Measurements from ENCODE around the gene ACTR6.

Gene ACTR6

DNA sequence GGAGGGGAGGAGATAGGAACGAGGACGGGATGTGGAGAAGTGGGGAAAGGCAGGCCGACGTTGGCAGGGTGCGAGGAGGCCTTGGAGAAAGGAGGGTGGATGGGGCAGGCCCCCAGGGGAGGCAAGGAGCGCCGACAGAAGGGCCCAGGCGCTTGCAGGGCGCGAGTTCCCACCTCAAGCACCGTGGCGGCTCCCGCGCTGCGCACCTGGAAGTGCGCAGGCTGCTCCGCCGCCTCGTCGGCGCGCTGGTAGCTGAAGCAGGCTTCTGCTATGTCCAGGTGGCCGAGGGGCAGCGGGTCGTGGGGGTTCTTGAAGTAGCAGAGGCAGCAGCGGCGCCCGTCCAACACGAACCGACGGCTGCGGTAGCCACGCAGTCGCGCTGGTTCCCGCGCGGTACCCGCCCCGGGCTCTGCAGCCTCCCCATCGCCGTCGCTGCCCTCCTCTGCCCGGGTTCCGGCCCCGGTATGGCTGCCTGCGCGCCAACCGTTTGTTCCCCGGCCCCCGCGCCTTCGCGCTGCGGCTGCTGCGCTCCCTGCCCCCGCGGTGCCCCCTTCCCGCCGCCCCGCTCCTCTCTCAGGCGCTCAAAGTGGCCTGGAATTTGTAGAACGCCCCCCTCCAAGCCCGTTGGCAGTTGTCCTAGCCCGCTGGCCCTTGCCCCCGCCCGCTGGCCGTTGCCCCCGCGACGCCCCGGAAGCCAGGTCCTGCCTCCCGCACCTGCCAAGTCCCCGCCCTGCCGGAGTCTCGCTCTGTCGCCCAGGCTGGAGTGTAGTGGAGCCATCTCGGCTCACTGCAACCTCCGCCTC is 1.1 kb upstream of the ACTR6 start:
- H3K27me3 ChIP-seq (ENCODE audit: control insufficient read depth, insufficient read depth, low read length) = no peaks in the 10 kb centered on the region
- peak overlapping the region; percentile 59 for H3K27ac ChIP-seq (ENCODE audit: low read depth, low read length)
- H3K4me1 ChIP-seq (ENCODE audit: control insufficient read depth, insufficient read depth, low read length) = no peaks in the 10 kb centered on the region
- H3K9ac ChIP-seq (ENCODE audit: low read depth, low read length) = peak overlapping the region; percentile 51
- peak overlapping the region; percentile 90 for H3K4me3 ChIP-seq (ENCODE audit: low read depth, low read length)
- peaks cover 14% of the 10 kb centered on the region for H3K36me3 ChIP-seq (ENCODE audit: control insufficient read depth, insufficient read depth, low read length)
- no peaks in the 10 kb centered on the region for H3K9me3 ChIP-seq (ENCODE audit: control insufficient read depth, insufficient read depth, low read length)

DNA sequence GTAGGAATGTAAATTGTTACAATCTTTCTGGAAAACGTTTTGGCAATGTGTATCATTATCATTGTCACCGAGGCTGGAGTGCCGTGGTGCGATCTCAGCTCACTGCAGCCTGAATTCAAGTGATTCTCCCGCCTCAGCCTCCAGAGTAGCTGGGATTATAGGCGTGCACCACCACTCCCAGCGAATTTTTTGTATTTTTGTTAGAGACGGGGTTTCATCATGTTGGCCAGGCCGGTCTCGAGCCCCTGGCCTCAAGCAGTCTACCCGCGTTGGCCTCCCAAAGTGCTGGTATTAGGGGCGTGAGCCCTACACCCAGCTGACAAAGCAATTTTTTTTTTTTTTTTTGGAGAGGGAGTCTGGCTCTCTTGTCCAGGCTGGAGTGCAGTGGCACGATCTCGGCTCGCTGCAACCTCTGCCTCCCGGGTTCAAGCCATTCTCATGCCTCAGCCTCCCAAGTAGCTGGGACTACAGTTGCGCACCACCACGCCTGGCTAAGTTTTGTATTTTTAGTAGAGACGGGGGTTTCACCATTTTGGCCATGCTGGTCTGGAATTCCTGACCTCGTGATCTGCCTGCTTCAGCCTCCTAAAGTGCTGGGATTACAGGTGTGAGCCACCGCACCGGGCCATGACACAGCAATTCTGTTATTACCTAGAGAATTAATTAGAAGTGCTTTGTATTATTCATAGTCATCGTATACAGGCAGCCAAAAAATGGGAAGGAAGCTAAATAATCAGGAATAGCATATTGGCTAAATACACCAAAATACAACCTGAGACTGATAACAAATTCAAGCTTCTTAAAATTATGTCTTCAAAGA is 1.2 kb downstream of the ACTR6 start:
- no peak overlapping the region for H3K27ac ChIP-seq (ENCODE audit: low read depth, low read length)

DNA sequence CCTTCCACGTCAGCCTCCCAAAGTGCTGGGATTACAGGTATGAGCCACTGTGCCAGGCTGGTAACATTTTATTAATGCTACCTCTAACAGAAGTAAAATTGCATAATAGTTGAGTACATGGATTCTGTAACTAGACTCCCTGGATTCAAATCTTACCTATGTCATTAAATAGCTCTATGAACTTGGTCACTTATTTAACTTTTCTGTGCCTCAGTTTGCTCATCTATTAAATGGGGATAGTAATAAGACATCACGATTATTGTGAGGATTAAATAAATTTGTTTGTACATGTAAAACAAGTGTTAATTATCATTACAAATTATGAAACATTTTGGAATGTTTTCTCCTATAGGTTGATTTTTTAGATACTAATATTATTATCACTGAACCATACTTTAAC is 6.7 kb downstream of the ACTR6 start:
- H3K27ac ChIP-seq (ENCODE audit: low read depth, low read length) = no peak overlapping the region
- H3K4me3 ChIP-seq (ENCODE audit: low read depth, low read length) = no peak overlapping the region
- H3K27me3 ChIP-seq (ENCODE audit: control insufficient read depth, insufficient read depth, low read length) = no peaks in the 10 kb centered on the region
- H3K9ac ChIP-seq (ENCODE audit: low read depth, low read length) = no peak overlapping the region
- H3K9me3 ChIP-seq (ENCODE audit: control insufficient read depth, insufficient read depth, low read length) = no peaks in the 10 kb centered on the region
- H3K36me3 ChIP-seq (ENCODE audit: control insufficient read depth, insufficient read depth, low read length) = peaks cover 73% of the 10 kb centered on the region
- H3K4me1 ChIP-seq (ENCODE audit: control insufficient read depth, insufficient read depth, low read length) = no peaks in the 10 kb centered on the region

More for the DNA sequence above, 1.2 kb downstream of the ACTR6 start:
- Histone ChIP-seq H3K9ac (ENCODE audit: low read depth, low read length) (no peak overlapping the region), H3K4me1 (ENCODE audit: control insufficient read depth, insufficient read depth, low read length) (no peaks in the 10 kb centered on the region), H3K4me3 (ENCODE audit: low read depth, low read length) (peak overlapping the region; percentile 90), H3K36me3 (ENCODE audit: control insufficient read depth, insufficient read depth, low read length) (peaks cover 22% of the 10 kb centered on the region), H3K9me3 (ENCODE audit: control insufficient read depth, insufficient read depth, low read length) (no peaks in the 10 kb centered on the region), H3K27me3 (ENCODE audit: control insufficient read depth, insufficient read depth, low read length) (no peaks in the 10 kb centered on the region)

DNA sequence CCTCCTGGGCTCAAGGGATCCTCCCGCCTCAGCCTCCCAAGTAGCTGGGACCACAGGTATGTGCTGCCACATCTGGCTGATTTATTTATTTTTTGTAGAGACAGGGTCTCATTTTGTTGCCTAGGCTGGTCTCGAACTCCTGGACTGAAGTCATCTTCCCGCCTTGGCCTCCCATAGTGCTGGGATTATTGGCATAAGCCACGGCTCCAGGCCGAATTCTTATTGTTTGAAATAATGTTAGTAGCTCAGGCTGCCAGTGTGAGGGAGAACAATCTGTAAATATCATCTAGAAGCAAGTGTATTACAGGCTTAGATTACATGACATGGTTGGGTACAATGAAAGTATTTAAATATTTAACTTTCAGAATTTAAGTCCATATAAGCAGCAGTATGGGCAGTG is 8.2 kb downstream of the ACTR6 start:
- Histone ChIP-seq H3K9me3 (ENCODE audit: control insufficient read depth, insufficient read depth, low read length) (no peaks in the 10 kb centered on the region), H3K9ac (ENCODE audit: low read depth, low read length) (no peak overlapping the region), H3K27me3 (ENCODE audit: control insufficient read depth, insufficient read depth, low read length) (no peaks in the 10 kb centered on the region), H3K36me3 (ENCODE audit: control insufficient read depth, insufficient read depth, low read length) (peaks cover 87% of the 10 kb centered on the region), H3K4me1 (ENCODE audit: control insufficient read depth, insufficient read depth, low read length) (no peaks in the 10 kb centered on the region), H3K27ac (ENCODE audit: low read depth, low read length) (no peak overlapping the region), H3K4me3 (ENCODE audit: low read depth, low read length) (no peak overlapping the region)

DNA sequence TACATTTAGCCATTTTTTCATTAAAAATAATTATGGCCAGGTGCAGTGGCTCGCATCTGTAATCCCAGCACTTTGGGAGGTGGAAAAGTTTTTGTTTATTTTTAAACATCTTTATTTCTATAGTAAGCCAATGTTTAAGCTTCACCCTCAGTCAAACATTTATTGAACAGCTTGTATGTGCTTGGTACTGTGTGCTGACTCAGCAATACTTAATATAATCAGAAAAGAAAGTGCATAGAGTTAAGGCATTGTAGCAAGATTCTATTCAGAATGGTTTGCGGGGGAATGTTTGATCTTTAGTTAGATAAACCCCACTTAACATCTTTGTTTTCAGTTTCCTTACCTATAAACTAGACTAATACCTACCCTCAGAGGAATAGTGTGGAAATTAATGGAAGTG is 11.1 kb downstream of the ACTR6 start:
- H3K27ac ChIP-seq (ENCODE audit: low read depth, low read length) = no peak overlapping the region
- H3K9me3 ChIP-seq (ENCODE audit: control insufficient read depth, insufficient read depth, low read length) = no peaks in the 10 kb centered on the region
- no peak overlapping the region for H3K9ac ChIP-seq (ENCODE audit: low read depth, low read length)
- peaks cover 90% of the 10 kb centered on the region for H3K36me3 ChIP-seq (ENCODE audit: control insufficient read depth, insufficient read depth, low read length)
- H3K4me3 ChIP-seq (ENCODE audit: low read depth, low read length) = no peak overlapping the region
- no peaks in the 10 kb centered on the region for H3K27me3 ChIP-seq (ENCODE audit: control insufficient read depth, insufficient read depth, low read length)
- H3K4me1 ChIP-seq (ENCODE audit: control insufficient read depth, insufficient read depth, low read length) = no peaks in the 10 kb centered on the region

DNA sequence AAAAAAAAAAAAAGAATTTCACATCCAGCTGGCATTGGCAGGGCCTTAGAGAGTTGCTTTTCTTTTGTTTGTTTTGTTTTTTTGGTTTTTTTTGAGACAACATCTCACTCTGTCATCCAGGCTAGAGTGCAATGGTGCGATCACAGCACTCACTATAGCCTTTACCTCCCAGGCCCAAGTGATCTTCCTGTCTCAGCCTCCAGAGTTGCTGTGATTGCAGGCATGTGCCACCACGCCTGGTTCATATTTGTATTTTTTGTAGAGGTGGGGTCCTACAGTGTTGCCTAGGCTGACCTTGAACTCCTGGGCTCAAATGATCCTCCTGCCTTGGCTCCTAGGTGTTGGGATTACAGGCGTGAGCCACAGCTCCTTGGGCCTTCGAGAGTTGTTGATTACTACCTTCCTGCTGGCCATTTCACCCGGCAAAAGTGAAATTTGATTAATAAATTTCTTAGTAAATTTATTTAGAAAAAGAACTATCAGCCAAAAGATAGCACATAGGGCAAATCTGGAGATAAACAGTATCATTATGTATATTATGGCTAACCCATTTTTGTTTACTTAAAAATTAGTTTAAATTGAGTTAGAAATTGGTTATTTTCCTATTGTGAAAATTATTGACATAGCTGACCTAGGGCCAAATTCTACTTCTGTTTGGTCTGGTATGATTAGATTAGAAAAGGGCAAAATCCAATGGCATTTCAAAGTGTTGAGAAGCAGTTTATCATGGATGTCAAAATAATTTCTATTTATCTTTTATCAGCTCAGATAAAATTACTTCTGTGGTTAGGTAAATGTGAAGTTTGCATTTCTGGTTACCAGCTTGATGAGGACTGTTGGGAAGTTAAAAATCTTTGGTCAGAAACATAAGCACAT is 12.6 kb downstream of the ACTR6 start:
- Histone ChIP-seq H3K4me1 (ENCODE audit: control insufficient read depth, insufficient read depth, low read length) (no peaks in the 10 kb centered on the region), H3K27ac (ENCODE audit: low read depth, low read length) (no peak overlapping the region), H3K9ac (ENCODE audit: low read depth, low read length) (no peak overlapping the region), H3K27me3 (ENCODE audit: control insufficient read depth, insufficient read depth, low read length) (no peaks in the 10 kb centered on the region), H3K9me3 (ENCODE audit: control insufficient read depth, insufficient read depth, low read length) (no peaks in the 10 kb centered on the region), H3K4me3 (ENCODE audit: low read depth, low read length) (no peak overlapping the region), H3K36me3 (ENCODE audit: control insufficient read depth, insufficient read depth, low read length) (peaks cover 83% of the 10 kb centered on the region)

DNA sequence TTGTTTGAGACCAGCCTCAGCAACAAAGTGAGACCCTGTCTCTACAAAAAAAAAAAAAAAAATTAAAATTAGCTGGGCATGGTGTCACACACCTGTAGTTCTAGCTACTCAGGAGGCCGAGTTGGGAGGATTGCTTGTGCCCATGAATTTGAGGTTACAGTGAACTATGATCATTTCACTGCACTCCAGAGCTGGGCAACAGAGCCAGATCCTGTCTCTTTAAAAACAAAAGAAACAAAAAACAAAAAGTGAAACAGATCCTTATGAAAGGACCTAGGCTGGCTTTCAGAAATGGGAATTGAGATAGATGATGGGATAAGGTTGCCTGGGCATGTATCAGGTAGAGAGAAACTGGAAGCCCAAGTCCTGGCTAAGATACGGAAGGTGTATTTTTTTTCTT is 13.9 kb downstream of the ACTR6 start:
- Histone ChIP-seq H3K27ac (ENCODE audit: low read depth, low read length) (no peak overlapping the region), H3K27me3 (ENCODE audit: control insufficient read depth, insufficient read depth, low read length) (no peaks in the 10 kb centered on the region), H3K36me3 (ENCODE audit: control insufficient read depth, insufficient read depth, low read length) (peaks cover 83% of the 10 kb centered on the region), H3K4me3 (ENCODE audit: low read depth, low read length) (no peak overlapping the region), H3K9me3 (ENCODE audit: control insufficient read depth, insufficient read depth, low read length) (no peaks in the 10 kb centered on the region), H3K4me1 (ENCODE audit: control insufficient read depth, insufficient read depth, low read length) (no peaks in the 10 kb centered on the region), H3K9ac (ENCODE audit: low read depth, low read length) (no peak overlapping the region)

DNA sequence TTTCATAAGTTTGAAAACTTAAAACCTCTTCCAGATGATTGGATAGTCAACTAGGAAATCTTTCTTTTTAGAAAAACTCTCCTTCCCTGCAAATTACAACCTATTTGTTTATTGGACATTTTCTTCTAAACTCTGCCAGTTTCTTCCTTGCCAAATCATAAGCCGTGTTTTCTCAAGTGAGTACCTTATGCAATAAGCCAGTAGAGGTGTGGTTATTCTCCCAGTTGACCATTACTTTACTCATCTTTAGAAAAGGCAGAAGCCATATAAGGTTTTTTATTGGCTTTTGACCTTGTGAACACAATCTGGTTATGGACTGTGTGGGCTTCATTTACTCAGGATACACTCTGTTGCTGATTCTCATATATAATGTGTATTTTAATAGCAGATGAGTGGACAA is 14.6 kb downstream of the ACTR6 start:
- Histone ChIP-seq H3K27ac (ENCODE audit: low read depth, low read length) (no peak overlapping the region), H3K36me3 (ENCODE audit: control insufficient read depth, insufficient read depth, low read length) (peaks cover 83% of the 10 kb centered on the region), H3K9me3 (ENCODE audit: control insufficient read depth, insufficient read depth, low read length) (no peaks in the 10 kb centered on the region), H3K27me3 (ENCODE audit: control insufficient read depth, insufficient read depth, low read length) (no peaks in the 10 kb centered on the region), H3K4me1 (ENCODE audit: control insufficient read depth, insufficient read depth, low read length) (no peaks in the 10 kb centered on the region), H3K9ac (ENCODE audit: low read depth, low read length) (no peak overlapping the region), H3K4me3 (ENCODE audit: low read depth, low read length) (no peak overlapping the region)

DNA sequence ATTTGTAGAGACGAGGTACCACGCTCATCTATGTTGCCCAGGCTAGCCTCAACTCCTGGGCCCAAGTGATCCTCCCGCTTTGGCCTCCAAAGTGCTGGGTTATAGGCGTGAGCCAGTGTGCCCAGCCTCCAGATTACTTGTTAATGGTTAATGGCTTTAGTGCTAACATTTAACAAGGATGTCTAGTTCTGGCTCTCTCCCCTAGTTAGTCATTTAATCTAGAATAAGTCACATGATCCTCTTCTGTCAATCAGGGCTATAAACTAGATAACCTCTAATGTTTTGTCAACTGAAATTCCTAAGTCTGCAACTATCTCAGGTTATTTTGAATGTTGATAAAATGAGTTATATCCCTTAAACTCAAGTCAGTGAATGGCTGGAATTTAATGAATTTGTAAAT is 15.7 kb downstream of the ACTR6 start:
- no peak overlapping the region for H3K9ac ChIP-seq (ENCODE audit: low read depth, low read length)
- peaks cover 84% of the 10 kb centered on the region for H3K36me3 ChIP-seq (ENCODE audit: control insufficient read depth, insufficient read depth, low read length)

DNA sequence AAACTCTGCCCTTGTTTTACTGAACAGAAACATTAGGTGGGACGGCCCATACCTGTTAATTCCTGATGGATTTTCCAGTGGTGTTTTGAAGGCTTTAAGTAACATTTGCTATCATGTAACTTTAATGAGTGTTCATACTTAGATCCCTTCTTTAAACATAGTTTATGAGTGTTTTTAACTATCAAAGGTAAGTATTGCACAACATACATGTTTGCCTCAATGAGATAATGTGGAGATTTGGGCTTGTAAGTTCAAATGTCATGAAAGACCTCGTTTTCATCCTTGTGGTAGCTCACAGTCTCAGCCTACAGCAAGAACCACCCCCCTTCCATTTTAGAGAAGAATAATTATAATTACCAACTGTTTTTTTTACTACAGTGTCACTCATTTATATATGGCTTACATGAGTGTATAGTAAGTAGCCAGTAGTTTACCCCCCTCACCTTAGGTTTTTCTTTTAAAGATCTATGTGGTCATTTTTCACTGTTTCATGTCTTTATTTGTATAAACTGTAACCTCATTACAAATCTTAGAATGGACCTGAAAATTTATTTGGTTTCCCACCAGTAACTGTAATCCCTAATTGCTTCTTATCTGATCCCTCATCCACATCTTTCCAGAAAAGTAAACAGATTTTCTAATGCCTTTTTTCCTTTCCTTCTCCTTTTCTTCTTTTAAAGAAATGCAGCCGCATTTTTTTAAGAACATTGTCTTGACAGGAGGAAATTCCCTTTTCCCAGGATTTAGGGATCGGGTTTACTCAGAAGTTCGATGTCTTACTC is 18.9 kb downstream of the ACTR6 start:
- peaks cover 70% of the 10 kb centered on the region for H3K36me3 ChIP-seq (ENCODE audit: control insufficient read depth, insufficient read depth, low read length)
- no peaks in the 10 kb centered on the region for H3K27me3 ChIP-seq (ENCODE audit: control insufficient read depth, insufficient read depth, low read length)
- no peak overlapping the region for H3K27ac ChIP-seq (ENCODE audit: low read depth, low read length)
- no peaks in the 10 kb centered on the region for H3K4me1 ChIP-seq (ENCODE audit: control insufficient read depth, insufficient read depth, low read length)
- H3K9ac ChIP-seq (ENCODE audit: low read depth, low read length) = no peak overlapping the region
- H3K9me3 ChIP-seq (ENCODE audit: control insufficient read depth, insufficient read depth, low read length) = no peaks in the 10 kb centered on the region
- no peak overlapping the region for H3K4me3 ChIP-seq (ENCODE audit: low read depth, low read length)

More for the DNA sequence above, 15.7 kb downstream of the ACTR6 start:
- Histone ChIP-seq H3K27me3 (ENCODE audit: control insufficient read depth, insufficient read depth, low read length) (no peaks in the 10 kb centered on the region), H3K4me1 (ENCODE audit: control insufficient read depth, insufficient read depth, low read length) (no peaks in the 10 kb centered on the region), H3K27ac (ENCODE audit: low read depth, low read length) (no peak overlapping the region), H3K4me3 (ENCODE audit: low read depth, low read length) (no peak overlapping the region), H3K9me3 (ENCODE audit: control insufficient read depth, insufficient read depth, low read length) (no peaks in the 10 kb centered on the region)

All from HUES48 (cell line).